Endometrium (tissue), 2 donors: ENCODE data around the gene CRYL1.

Experiments
- FAIRE-seq: peaks from 2 replicates; lab custom pipeline; 2012; peaks lifted over from hg19 to GRCh38; lab: Jason Lieb, UNC
- donor health status: control.
- donor health status: control.

Gene CRYL1

GRCh38 chr13:20397896-20398295 lies 127.8 kb downstream of the CRYL1 start:
- FAIRE-seq, result no peak

- FAIRE-seq, result no peak
Measured at GRCh38 chr13:20395061-20395916, 130.4 kb downstream of the CRYL1 start.

DNA sequence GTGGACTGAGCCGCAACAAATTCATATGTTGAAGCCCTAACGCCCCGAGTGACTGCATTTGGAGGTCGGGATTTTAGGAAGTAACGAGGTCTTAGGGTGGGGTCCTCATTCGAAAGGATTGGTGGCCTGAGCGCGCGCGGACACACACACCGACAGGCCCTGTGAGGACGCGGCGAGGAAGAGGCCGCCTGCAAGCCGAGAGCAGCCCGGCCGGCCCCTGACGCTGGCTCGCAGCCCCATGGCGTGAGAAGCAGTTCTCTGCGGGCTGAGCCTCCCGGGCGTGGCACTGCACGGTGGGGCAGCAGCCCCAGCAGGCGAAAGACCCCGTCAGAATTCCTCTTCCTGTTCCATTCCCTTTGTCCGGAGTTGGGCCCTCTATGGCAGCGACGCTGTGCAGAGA lies 131.2 kb downstream of the CRYL1 start:
- FAIRE-seq, result no peak

- no peak for FAIRE-seq
Measured at GRCh38 chr13:20394169-20394501, 131.5 kb downstream of the CRYL1 start.

- FAIRE-seq, result no peak
Measured at GRCh38 chr13:20393273-20394168, 132.1 kb downstream of the CRYL1 start.

DNA sequence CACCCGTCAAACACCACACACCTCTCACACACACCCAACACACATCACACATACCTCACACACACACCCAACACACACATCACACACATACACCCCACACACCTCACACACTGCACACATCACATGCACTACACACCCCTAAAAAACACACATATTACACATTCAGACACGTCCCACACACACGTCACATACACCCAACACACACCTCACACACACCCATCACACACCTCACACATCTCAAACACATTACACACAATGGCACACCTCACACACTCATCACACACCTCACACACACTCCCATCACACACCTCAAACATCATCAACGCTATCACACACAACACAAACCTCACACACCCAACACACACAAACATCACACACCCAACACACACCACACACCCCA lies 133.1 kb downstream of the CRYL1 start:
- FAIRE-seq, result no peak

GRCh38 chr13:20391597-20392452 lies 133.8 kb downstream of the CRYL1 start:
- no peak for FAIRE-seq

- FAIRE-seq, result no peak
Measured at GRCh38 chr13:20390526-20391175, 135.0 kb downstream of the CRYL1 start.

GRCh38 chr13:20389696-20390525 lies 135.7 kb downstream of the CRYL1 start:
- FAIRE-seq, result no peak

DNA sequence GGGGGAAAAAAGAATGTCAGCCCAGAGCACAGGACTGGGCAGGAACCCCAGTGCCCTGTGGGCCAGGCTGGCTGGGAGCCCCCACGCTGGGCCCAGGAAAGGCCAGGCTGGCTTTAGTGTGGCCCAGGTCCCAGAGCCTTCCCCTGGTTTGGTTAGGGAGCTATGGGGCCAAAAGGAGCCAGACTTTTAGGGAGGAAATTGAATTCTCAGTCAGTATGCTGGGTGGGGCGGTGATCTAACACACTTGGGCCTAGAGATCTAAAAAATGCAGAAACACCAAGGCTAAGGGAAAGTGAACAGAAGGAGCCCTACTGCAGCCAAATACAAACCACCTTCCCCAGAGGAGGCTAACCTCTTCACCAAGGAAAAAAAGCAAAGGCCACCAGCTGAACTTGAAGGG lies 137.5 kb downstream of the CRYL1 start:
- FAIRE-seq, result no peak

GRCh38 chr13:20387441-20387971 lies 138.2 kb downstream of the CRYL1 start:
- no peak for FAIRE-seq

- no peak for FAIRE-seq
Measured at GRCh38 chr13:20387006-20387405, 138.7 kb downstream of the CRYL1 start.

DNA sequence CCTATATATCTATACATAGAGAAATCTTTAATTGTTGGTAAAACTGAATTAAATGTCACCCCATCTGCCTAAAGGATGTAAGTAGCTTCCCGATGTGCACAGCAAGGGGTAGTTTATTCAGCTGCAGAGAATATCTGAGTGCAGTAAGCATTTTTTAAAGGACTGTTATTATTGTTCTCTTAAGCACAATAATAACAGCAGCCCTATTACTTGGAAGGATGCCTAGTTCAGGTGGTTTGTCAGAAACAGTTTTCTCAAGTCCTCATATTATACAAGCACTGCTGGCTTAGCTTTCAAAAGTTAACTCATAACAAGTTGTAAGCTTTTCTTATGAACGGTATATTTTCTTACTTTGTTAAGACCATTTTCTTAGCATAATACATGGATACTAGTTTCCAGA lies 142.6 kb downstream of the CRYL1 start:
- FAIRE-seq, result no peak

DNA sequence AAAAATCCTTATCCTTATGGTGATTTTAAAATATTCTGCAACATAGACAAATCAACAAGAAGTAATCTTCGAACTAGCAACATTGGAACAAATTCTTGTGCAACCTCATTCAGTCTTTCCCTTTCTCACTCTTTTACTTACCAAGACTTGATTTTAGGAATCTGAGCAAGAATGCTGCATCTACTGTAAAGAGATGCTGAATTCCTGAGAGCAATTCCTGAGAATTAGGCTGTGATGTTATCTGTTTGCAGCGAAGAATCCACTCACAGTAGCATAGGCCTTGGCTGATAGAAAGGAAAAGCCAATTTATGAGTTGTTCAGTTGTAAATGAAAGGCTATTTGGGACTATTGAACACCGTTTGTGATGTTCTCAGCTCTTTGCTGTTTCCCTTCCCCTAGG lies 144.3 kb downstream of the CRYL1 start:
- no peak for FAIRE-seq

DNA sequence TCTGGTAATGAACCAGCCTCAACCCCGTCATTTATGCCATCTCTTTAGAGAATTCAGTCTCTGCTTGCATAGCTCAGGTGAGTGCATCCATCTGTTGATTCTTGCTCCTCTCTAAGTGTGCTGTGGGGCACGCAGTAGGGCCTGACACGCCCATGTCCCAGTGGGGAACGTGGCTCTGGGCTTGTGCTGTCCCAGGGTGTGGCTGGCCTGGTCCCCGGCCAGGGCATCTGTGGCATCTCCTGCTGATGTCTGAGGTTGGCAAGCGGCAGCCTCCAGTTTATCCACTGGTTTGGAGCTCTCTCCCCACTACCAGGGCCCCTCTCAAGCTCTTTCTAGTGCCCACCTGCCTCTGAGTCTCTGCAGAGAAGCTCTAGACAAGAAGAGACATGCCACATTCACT lies 146.9 kb downstream of the CRYL1 start:
- FAIRE-seq, result no peak

GRCh38 chr13:20377720-20378119 lies 147.9 kb downstream of the CRYL1 start:
- FAIRE-seq, result no peak

- FAIRE-seq, result no peak
Measured at GRCh38 chr13:20375871-20376270, 149.8 kb downstream of the CRYL1 start.

DNA sequence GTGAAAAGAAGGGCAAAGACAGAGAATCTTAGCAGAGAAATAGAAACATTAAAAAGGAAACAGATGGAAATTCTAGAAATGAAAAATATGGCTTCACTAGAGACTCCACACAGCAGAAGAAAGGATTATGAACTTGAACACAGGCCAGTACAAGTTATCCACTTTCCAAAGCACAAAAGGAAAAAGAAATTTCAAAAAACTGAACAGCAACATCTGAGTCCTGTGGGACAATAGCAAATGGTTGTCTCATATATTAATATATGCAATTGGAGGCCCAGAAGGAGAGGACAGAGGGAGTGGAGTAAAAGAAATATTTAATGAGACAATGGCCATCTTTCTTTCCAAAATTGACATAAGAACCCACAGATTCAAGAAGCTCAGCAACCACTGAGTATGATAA lies 151.8 kb downstream of the CRYL1 start:
- no peak for FAIRE-seq

DNA sequence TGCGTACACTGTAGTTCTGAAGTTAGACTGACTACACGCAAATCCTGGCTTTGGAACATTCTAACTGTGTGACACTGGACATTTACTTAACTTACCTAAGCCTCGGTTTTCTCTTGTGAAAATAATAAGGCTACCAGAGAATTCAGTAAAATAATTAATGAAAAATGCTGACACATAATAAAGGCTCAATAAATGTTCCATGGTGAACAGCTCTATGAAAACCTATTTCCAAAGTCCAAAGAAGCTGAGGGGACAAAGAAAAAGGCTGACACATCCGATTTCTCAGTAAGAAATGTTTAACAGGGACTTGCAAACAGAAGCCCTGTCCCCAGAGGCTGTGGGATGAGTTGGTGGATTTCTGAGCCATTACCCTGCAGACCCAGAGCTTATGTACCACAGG lies 153.8 kb downstream of the CRYL1 start:
- no peak for FAIRE-seq

GRCh38 chr13:20370815-20371421 lies 154.7 kb downstream of the CRYL1 start:
- no peak for FAIRE-seq
